Loucy (cell line): Measurements from ENCODE around the gene LRRC15.

Experiments used
- CTCF ChIP-seq: fragments of 200-600 bp; sonication (generic); conservative IDR thresholded peaks from 2 replicates; pipeline ENCODE4 v1.5.1; 2014; ENCODE audit warnings: mild to moderate bottlenecking, antibody characterized with exemption, low read length
- EZH2phosphoT487 ChIP-seq: fragments of 200-600 bp; IDR thresholded peaks from 2 replicates; pipeline ENCODE4 v1.6.1; 2018; ENCODE audit warnings: antibody characterized with exemption, mild to moderate bottlenecking, moderate library complexity, borderline replicate concordance

GRCh38 chr3:194330160-194330559 lies 39.4 kb downstream of the LRRC15 start:
- no peak for TF ChIP-seq CTCF
- TF ChIP-seq EZH2phosphoT487: no peak
